Iris pigment epithelial cell (primary cell): ENCODE data around the gene ARHGAP18.
"Not testable (repeated sequence)": the region's sequence is repeated elsewhere in the genome, so short reads cannot be mapped to it uniquely, and the experiment has no call there.

ENCODE experiments used
- DNase-seq: peaks from one replicate; pipeline ENCODE4 v3.0.0-alpha.2; 2011; ENCODE audit warnings: low read depth

The ARHGAP18 gene

DNA sequence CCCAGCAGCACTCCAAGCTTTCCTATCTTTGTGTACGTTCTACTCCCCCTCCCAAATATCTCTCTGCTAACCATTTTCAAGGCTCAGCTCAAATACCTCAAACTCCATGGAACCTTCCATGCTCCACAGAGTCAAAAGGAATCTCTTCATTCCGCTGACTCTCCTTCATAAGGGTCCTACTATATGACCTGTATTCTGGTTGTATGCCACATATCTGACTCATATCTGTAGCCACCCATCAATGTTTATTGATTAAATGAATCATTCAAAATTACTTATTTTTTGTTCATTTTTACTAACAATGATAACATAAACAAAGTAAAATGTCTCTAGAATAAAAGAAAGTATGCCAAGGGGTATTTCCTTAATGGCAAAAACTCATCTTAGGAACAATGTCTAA, 123.2 kb downstream of the ARHGAP18 start:
- DNase-seq: no peak

DNA sequence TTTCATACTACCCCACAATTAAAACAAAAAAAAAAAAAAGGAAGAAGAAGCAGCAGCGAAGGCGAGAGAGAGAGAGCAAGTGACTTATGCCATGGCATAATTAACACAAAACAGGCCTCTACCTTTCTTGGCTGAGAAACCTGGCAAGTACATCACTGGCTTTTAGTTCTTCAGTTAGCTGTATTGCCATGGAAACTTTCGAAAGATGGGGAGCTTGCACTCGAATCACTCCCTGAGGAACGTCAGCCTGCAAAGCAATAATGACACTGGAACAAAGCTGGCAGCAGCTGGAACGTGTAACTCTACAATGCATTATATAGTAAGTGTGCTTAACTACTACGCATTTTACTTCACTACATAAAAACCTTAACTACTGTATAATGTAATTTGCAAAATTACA, 126.1 kb downstream of the ARHGAP18 start:
- DNase-seq: no peak

DNA sequence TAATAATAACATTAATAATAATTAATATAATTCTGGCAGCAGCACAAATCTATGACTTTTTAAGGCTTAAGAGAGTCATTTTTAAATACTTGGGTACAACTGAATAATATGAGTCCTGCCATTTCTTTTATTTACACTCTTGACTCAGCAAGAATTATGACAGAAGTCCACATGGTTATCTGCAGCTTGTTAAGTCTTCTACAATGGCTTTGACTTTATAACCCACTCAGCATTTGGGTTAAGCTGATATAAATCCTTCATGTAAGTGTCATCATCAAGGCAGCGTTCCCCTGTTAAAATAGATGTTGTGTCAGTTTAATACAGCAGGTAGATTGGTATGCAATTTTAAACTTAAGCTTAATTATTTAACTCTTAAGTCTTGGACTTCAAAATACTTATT, 131.7 kb downstream of the ARHGAP18 start:
- DNase-seq: no peak

DNA sequence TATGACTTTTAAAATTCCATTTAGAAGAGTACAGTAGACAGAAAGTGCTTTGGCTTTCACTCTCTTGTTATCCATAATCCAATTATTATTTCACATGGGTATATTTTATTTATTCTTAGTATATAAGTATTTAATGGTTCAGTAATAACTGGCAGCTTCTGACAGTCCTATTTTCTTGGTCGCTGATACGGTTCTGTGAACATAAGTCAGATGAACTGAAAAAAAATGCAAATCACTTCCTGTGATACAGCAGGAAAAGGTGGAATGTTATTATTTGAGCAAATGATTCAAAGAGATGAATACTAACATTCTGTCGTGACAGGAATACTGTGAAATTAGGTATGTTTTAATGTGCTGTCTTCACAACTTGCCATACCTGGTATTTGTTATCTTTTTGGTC, 132.3 kb downstream of the ARHGAP18 start:
- peak; percentile 38 for DNase-seq

DNA sequence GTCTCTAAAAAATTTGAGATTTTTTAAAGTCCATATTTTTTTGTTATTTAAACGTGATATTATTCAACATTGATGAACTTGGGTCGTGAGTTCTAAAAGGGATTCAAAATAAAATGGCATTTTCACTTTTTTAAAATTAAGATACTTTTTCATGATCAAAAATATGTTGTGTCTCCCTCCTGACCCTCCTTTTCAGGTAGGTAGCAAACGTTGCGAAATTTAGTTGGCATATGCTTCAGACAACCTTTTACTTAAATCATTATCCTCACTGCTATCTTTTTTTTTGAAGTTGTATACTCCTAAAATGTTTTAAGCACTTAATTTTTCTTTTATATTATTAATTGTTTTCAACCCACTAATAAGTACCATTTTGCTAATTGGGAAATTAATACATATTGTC, 133.5 kb downstream of the ARHGAP18 start:
- DNase-seq: no peak

DNA sequence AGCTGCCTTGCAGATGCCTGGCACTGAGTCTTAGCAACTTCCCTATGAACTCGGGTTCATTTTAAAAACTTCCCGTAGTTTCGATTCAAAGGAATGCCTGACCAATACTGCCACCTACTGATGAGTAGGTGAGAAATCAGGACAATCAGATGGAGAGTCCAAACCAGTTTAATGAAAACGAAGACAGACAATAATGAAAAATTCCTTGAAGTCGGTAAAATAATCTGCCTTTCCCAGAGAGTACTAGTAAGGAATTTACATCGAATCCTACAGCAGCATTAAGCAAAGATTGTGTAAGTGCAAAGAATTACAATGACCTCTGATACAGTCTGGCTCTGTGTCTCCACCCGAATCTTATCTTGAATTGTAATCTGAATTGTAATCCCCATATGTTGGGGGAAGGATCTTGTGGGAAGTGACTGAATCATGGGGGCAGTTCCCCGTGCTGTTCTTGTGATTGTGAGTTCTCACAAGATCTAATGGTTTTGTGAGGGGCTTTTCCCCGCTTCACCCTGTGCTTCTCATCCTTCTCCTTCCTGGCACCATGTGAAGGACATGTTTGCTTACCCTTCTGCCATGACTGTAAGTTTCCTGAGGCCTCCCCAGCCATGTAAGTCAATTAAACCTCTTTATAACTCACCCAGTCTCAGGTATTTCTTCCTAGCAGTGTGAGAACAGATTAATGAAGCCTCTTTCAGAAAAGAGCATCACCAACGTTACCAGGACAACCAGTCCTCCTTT, 134.4 kb downstream of the ARHGAP18 start:
- peak; percentile 78 for DNase-seq

DNA sequence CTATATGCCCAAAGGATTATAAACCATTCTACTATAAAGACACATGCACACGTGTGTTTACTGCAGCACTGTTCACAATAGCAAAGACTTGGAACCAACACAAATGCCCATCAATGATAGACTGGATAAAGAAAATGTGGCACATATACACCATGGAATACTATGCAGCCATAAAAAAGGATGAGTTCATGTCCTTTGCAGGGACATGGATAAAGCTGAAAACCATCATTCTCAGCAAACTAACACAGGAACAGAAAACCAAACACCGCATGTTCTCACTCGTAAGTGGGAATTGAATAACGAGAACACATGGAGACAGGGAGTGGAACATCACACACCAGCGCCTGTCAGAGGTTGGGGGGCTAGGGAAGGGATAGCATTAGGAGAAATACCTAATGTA, 135.4 kb downstream of the ARHGAP18 start:
- not testable (repeated sequence) for DNase-seq

DNA sequence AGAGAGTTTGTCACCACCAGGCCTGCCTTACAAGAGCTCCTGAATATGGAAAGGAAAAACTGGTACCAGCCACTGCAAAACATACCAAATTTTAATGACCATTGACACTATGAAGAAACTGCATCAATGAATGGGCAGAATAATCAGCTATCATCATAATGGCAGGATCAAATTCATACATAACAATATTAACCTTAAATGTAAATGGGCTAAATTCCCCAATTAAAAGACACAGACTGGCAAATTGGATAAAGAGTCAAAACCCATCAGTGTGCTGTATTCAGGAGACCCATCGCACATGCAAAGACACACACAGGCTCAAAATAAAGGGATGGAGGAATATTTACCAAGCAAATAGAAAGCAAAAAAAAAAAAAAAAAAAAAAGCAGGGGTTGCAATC, 139.0 kb downstream of the ARHGAP18 start:
- not testable (repeated sequence) for DNase-seq

DNA sequence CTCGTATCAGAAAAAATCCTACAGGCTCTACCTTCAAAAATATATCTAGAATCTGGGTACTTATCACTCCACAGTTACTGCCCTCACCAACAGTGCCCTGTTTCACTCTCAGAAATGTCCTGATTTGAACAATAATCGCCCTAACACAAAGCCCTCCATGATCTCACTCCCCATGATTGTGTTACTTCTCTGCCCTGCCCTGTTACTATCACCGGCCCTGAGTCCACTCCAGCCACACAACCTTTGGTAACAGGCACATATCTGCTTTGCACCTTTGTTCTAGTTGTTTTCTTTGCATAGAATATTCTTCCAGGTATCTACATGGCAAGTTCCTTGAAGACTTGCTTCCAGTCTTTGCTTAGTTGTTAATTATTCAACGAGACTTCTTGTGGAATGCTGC, 142.0 kb downstream of the ARHGAP18 start:
- DNase-seq: no peak

DNA sequence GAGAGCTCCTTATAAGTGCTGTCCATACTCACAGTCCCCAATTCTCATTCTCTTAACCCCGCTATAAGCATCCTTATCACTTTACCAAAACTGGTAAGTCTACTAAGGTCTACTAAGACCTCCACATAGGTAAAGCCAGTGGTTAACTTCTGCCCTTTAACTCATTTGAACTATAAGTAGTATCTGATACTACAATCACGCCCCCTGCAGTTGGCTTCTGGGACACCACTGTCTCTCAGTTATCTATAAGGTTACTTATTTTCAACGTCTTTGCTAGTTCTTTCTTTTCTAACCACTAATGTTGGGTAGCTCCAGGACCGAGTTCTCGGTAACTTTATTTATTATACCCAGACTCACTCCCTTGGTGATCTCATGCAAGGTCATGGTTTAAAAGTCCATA, 142.6 kb downstream of the ARHGAP18 start:
- peak; percentile 34 for DNase-seq

DNA sequence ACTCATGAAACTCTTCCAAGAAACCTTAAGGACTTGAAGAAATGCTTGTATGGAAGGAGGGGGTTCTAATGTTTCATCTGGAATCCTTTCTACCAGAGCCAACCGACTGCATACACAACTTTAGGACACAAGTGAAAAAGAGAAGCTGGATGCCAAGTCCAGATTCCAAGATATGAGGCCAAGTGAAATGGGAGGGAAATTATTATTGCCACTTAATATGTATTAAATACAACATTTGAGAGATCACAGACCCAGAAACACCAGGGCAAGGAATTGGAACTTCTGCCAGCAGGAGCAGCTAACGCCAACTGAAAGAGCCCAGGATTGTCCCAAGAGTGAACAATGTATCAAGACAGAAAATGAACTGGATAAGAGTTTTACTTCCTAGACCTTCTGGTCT, 144.2 kb downstream of the ARHGAP18 start:
- DNase-seq: no peak

DNA sequence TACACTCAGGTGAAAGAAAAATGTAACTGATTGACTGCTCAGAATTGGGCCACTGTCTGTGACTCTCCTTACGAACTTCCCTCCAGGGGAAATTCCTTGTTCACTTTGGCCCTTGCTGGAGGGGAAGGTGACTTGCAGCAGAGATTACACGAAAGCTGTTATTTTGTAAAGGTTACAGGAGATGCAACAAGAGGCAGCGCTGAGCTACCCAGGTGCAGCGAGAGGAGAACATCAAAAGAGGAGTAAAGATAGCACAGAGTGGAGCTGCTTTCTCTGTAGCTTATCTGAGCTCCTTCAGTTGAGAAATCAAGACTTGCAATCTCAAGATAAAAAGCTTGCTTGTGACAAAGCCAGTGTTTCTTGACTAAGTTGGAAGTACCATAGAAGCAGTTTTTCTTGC, 144.6 kb downstream of the ARHGAP18 start:
- DNase-seq: no peak

DNA sequence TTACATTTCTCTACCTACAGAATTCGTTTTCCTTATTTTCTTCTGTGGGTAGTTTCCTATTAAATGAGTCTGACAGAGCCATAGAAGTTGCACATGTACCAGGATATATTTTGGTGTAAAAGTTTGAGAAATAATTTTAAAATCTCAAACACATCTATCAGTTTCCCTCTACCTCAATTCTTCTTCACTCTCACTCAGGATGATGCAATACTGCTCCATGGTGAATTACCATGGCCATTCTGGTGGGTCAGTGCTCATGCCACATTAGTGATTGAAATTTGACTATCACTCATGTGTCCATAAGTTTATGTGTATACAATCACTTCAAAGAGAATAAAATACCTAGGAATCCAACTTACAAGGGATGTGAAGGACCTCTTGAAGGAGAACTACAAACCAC, 151.7 kb downstream of the ARHGAP18 start:
- DNase-seq: no peak

DNA sequence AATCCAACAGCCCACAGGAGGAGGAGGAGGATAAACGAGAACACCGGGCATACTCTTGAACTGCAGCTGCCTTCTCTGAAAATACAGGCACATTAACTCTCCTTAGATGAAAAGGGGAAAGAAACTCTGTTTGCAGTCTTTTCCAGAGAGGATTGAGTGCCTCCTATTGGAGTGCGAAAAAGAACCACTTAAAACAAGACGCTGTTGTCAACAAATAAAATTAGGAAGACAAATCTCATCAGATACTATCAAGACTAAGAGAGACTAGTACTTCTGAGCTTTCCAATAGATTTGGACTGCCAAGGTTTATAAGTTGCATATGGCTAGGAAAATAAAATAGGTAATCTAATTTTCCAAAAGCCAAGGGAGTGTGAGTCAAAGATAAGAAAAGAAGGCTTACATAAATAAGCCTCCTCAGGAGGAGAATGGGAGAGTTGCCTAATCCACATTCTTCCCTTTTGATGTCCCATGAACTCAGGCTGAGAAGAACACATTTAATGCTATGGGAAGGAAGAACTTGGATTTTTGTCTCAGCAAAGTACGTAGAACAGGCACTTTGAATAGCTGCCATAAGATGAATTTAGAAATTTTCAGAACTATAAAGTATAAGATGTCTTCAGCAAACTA, 154.7 kb downstream of the ARHGAP18 start:
- peak; percentile 71 for DNase-seq

DNA sequence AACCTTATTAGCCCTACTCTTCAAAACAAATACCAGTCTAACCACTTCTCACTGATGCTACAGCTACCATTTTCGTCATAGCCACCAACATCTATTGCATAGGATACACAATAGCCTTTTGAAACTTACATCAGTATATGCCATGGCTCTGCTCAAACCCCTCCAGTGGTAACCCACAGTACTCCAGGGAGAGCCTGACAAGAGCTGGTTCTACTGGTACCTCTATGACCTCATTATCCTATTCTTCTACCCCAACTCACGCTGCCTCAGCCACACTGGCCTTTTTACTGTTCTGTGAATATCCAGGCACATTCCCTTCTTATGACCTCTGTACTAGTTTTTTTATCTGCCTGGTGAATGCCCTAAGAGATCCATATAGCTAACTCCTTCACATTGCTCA, 157.6 kb downstream of the ARHGAP18 start:
- DNase-seq: no peak

DNA sequence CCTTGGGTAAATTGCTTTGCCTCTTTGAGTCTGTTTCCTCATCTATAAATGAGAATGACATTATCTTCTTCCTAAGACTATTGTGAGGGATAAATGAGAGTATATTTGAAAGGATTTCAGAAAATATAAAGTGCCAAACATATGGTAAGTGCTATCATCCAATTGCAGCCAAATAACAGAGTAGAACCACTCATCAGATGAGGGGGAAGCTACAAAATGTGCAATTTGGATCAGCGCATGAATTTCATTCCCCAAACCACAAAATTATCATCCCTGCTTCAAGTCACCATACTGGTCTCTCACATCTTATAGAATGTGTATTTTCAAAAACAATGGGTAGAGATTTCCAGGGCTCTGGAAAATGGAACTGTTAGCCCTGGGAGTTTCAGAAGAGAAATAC, 158.5 kb downstream of the ARHGAP18 start:
- DNase-seq: no peak

DNA sequence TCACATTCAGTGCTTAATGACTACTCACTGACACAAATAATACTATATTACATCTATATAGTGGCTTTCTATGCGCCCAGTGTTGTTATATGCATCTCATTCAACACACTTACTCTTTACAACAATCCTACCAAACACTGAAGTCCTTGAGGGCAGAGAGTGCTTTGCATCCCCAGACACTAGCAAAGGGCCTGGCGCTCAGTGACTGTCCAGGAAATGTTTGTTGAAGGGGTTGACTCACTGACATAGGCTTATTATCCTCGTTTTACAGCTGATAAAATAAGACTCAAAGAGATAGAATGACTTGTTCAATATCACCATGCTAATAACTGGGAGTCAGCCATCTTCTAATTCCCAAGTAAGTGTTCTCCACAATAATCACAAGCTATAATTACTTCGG, 163.3 kb downstream of the ARHGAP18 start:
- DNase-seq: peak; percentile 41

DNA sequence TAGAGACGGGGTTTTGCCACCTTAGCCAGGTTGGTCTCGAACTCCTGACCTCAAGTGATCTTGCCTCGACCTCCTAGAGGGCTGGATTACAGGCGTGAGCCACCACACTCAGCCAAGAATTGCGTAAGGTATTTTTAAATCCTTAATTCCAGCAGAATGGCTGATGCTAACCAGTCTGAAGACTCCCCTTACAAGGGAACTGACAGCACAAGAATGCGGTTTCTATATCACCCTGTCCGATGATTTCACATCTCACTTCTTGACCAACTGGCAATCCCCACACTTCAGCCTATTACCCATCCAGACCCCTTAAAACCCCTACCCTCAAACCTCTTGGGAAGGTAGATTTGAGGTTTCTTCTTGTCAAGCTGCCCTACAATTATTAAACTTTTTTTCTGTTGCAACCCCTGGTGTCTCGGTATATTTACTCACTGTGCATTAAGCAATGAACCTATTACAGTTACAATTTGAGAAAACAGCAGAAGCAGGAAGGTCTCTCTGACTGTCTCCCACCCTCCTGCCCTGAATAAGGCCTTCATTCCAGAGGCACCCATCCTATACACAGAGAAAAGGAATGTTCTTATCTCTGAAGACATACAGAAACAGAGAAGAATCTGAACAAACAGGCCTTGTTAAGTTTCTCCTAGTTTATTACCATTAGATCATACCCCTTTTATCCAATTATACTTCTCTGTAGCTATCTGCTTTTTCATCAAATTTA, 164.9 kb downstream of the ARHGAP18 start:
- peak; percentile 56 for DNase-seq

DNA sequence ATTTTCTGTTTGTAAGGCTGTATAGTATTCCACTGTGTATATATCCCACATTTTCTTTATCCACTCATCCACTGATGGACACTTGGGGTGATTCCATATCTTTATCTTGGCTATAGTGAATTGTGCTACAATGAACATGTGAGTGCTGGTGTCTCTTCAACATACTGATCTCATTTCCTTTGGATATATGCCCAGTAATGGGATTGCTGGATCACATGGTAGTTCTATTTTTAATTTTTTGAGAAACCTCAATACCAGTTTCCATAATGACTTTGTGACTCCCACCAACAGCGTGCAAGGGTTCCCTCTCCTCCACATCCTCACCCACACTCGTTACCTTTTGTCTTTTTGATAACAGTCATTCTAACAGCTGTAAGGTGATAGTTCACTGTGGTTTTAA, 166.0 kb downstream of the ARHGAP18 start:
- DNase-seq: peak; percentile 52

DNA sequence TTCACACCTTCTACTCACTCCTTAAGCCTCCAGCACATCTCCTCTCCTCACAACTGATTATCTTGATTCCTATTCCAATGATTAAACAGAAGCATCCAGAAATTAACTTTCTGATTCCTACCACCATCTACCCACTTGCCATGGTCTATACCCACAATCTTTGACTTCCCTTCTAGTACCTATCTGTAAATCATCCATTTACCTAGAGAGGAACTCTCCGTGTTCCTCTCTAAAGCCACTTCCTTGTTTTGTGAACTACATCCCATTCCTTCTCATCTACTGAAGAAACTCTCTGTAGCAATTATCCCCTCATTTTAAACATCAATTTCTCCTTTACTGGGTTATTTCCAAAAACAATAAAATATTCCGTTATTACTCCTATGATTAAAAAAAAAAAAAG, 167.3 kb downstream of the ARHGAP18 start:
- DNase-seq: no peak

DNA sequence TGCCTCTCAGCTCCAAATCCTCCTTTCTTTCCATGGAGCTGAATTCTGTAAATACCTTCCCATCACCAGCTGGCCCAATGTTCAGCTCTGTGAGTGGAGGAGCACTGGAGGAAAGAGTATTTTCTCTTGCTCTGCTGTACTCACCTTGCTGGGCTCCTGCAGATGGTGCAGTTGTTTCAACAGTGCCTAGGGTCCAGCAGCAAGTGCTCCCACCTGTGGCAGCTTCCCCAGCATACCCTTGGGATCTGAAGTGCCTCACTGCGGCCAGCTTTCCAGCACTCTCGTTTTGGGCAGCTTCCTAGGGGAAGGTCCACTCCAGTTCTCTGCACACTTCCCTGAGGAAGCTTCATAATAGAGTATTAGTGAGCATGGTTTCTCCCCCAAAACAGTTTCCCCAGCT, 170.9 kb downstream of the ARHGAP18 start:
- DNase-seq: no peak

DNA sequence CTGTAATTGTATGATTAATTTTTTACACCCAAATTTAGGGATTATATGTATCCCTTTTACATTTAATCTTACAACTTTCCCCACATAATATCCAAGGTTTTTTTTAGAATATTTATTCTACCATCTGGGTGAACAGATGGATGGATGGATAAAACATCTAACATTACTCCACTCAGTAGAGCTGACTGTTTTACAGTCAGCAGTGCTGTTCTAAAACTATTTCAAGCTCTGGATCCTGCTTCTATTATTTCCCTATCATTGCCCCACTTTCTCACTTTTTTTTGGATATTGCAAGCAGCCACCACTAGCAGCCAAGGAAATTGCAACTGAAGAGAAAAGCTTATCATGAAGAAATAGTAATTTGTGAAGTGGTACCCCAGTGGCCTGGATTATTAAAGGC, 173.7 kb downstream of the ARHGAP18 start:
- no peak for DNase-seq

DNA sequence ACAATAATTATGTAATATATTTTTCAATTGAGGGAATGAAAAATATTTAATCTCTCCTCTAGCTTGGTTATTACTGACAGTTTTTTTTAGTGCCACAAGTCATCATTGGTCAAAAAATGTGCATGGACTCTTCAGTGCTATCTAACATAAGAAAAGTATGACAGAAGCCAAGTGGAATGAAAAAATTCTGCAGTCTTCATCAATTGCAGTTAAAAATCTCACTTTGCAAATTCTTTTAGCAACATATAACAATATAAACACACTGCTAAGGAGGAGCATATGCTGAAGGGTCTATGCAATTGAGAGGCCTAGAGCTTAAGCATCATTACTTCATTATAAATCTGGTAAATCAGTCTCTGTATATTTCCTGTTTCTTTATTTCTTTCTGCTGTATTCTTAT, 175.1 kb downstream of the ARHGAP18 start:
- DNase-seq: no peak
